HG02852 (cell line): Measurements from ENCODE around the gene TMED8.
"Not testable (repeated sequence)": the region's sequence is repeated elsewhere in the genome, so short reads cannot be mapped to it uniquely, and the experiment has no call there.

Experiments
- ATAC-seq: cut with Tn5 transposase; IDR thresholded peaks from one replicate; pipeline ENCODE4 v1.9.1; 2021; ENCODE audit warnings: mild to moderate bottlenecking, moderate library complexity; ENCODE audit not compliant: unreplicated experiment

Gene TMED8

DNA sequence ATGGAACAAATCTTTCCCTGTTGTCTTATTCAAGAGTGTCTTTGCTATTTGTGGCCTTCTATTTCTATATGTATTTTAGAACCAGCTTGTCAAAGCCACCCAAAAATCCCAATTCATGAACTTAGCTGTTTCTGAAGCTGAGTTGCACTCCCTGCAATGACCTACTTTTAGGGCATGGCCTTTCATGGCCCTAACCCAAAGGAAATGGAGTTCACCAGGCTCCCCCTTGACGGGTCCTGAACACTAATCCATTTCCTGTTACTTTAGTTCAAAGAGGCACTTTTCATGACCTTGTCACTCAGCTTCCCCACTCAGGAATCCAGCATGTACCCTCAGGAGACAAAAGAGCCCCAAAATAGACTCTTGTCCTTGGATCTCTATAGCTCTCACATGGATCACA is 7.6 kb downstream of the TMED8 start:
- no peak for ATAC-seq

DNA sequence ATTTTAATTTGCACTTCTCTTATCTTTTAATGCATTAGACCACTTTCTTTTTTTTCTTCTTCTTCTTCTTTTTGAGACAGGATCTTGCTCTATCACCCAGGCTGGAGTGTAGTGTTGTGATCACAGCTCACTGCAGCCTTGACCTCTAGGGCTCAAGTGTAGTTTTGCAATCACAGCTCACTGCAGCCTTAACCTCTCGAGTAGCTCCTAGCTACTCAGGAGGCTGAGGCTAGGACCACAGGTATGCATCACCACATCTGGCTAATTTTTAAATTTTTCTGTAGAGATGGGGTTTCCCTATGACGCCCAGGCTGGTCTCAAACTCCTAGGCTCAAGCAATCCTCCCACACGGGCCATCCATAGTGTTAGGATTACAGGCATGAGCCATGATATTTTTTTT is 12.7 kb downstream of the TMED8 start:
- ATAC-seq, result no peak

DNA sequence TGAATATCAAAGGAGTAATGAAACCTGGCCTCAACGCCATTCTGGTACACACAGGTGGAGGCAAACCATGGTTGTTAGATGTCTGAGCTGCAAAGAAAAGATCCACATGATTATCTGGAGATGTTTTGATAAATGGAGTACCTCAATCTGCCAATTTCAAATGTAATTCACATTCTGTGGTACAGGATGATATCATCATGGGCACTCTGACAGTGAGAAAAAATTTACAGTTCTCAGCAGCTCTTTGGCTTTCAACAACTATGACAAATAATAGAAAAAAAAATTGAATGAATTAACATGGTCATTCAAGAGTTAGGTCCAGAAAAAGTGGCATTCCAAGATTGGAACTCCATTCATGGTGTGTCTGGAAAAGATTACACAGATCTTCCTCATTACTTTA is 17.3 kb downstream of the TMED8 start:
- no peak for ATAC-seq

- no peak for ATAC-seq
These were observed 20.0 kb downstream of the TMED8 start for GRCh38 chr14:77356899-77357298.

DNA sequence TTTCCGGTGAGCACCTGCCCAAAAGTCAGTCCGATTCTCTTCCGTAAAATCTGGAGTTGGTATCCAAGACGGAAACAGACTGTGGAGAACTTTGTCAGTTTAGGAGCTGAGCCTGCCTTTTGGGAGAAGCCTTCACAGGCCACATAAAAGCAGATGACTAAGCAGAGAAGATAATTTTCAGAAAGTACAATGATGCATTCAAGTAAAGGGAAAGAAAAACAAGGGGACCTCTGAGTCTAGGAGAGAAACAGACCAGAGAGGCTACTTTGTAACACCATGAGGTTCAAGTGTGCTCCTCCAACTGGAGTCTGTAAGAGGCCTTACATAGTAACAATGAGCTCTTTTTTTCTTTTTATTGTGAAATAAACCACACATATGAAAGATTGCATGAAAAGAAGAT is 21.1 kb downstream of the TMED8 start:
- ATAC-seq, result no peak

DNA sequence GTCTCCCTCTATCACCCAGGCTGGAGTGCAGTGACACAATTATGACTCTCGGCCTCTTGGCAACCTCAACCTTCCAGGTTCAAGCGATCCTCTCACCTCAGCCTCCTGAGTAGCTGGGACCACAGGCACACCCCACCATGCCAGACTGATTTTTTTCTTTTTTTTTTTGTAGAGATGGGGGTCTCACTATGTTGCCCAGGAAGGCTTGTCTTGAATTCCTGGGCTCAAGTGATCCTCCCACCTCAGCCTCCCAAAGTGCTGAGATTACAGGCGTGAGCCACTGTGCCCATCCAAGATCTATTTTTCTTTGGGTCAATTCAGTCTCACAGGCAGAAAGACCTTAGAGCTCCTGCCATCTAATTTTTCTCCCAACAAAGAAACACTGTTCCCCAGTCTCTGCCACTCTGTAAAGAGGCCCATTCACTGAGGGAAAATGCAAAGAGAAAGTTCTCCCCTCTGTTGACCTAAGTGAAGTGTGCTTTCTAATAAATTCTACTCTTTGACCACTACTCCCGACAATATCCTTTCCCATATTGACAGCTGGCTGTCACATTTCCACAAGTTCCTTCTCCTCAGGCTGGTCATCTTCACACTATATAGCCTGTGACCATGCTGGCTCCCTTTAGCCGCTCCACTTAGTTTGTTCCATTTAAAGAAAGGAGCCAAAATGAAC is 23.3 kb downstream of the TMED8 start:
- no peak for ATAC-seq

- no peak for ATAC-seq
These were observed 29.1 kb downstream of the TMED8 start for GRCh38 chr14:77347751-77348150.

DNA sequence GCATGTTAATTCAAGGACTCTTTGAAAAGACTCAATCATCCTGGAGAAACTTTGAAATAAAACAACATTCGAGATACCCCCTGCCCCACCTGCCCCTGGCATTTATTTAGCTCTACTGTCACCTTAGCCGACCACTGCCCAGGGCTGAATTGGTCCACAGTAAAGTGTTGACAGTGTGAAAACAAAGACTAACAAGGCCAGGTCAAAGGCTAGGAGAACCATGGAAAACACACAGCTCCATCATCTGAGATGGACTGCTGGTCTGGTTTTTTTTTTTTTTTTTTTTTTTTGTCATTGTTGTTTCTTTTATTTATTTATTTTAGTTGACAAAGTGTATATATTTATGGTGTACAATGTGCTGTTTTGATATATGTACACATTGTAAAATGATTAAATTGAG is 30.4 kb downstream of the TMED8 start:
- ATAC-seq, result no peak

DNA sequence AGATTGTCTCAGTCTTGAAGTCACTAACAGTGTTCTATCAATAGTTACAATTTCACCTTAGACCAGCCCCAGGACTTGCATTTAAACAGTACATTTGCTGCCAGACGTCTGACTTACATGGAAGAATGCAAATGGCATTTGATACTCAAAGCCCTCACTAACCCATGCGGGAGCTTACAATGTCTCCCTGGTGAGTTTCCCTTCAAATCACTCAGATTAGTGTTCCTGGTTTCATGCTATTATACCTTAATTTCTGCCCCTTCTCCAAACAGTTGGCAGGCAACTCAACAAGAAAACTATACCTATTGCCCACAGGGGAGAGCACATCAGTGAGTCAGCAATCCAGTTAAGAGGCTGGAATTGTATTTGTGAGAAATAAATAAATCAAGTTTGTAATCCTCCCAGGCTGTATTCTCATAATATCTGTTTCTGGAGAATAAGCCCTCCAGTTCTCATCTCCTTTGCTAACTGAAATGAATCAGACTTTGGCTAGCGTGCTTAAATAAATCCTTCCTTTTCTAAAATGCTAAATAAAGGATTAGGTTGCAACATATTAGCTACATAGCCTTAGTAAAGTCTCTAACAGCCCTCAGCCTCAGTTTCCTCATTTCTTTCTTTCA is 32.4 kb downstream of the TMED8 start:
- ATAC-seq, result no peak

DNA sequence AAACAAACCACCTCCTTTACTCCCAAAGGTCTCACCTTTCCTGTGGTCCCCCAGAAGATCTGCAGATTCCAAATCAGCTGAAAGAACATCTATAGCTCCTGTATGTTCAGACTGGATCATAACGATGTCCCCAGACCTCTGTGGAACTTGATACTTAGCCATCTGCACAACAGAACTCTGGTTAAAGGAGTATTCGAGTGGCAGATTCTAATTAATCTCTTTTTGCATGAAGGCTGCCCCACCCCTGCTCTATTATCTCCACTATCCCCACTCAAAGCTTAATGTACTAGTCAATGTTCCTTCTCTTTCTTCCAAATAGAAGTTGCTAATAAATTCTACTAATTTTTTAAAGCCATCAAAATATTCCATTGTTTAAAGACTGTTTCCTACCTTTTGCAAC is 33.2 kb downstream of the TMED8 start:
- no peak for ATAC-seq

DNA sequence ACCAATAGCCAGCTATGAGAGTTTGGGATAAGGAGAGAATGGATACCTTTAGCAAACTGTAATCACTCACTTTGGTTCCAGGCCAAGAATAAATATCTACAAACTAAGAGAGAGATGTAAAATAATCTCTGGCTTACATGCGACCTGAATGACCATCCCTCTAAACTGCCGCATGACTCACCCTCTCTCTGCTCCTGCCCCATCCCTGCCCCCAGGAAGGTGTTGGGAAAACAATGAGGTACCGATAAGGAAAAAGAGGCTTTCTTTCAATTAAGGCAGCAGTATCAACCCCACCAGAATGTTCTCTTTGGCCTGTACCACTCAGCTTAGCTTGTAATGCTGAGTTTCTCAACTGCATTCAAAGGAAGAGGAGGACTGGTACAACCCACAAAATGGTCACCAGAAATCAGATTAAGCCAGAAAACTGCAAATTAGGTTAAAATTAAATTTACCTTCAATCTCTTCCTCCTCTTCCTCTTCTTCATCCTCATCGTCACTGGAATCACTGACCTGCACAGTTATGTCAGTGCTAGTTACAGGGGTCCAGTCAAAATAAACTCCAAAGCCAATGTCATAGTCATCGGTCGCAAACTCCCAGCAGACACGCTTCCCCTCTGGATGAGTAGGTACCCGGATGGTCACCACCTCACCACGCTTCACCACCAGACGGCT is 34.0 kb downstream of the TMED8 start:
- ATAC-seq, result no peak

- ATAC-seq, result no peak
These were observed 36.5 kb downstream of the TMED8 start for GRCh38 chr14:77340389-77340788.

GRCh38 chr14:77339407-77339806 is 37.5 kb downstream of the TMED8 start:
- ATAC-seq, result no peak

- no peak for ATAC-seq
These were observed 38.6 kb downstream of the TMED8 start for GRCh38 chr14:77338302-77338701.

- no peak for ATAC-seq
These were observed 39.0 kb downstream of the TMED8 start for GRCh38 chr14:77337880-77338279.

DNA sequence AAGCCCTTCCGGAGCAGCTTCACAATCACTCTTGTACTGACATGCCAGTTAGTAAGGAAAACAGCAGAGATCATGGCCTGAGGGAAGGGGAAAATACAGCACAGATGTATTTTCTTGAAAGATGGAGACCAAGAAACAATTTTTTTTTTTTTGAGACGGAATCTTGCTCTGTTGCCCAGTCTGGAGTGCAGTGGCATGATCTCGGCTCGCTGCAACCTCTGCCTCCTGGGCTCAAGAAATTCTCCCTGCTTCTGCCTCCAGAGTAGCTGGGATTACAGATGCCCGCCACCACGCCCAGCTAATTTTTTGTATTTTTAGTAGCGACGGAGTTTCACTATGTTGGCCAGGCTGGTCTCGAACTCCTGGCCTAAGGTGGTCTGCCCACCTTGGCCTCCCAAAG is 39.6 kb downstream of the TMED8 start:
- ATAC-seq, result not testable (repeated sequence)

DNA sequence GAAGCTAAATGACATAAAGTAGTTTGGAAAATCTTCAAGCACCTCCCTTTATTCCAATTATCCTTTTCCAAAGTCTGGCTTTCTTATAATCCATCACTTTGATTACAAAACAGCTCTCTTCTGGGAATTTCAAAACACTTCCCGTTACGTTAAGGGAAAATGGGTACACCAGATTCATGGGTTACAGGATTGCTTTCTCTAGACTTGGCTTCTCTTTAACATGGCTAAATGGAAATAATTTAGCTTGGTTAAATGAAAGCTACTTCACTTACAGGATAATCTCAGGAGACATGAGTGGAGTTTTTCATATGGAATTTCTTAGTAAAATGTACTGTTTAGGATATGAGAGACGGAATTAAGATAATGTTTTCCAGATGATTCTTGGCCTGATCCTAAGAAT is 41.3 kb downstream of the TMED8 start:
- ATAC-seq, result no peak

- ATAC-seq, result no peak
These were observed 47.0 kb downstream of the TMED8 start for GRCh38 chr14:77329872-77330271.

- ATAC-seq, result no peak
These were observed 49.8 kb downstream of the TMED8 start for GRCh38 chr14:77327111-77327510.

DNA sequence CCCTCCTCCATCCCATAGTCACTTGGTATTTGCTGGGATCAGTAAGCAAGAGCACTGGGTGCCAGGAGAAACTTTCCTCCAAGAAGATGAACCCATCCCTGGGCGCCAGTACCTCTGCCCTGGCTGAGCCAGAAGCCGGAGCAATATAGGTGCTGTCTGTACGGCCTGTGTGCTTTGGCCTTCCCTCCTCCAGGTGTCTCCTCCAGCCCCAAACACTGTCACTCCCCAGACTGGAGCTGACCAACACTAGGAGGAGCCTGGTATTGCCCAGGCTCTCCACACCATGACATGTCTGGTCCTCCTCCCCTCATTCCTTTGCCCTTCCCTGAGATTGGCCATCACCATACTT is 51.2 kb downstream of the TMED8 start:
- ATAC-seq, result no peak

DNA sequence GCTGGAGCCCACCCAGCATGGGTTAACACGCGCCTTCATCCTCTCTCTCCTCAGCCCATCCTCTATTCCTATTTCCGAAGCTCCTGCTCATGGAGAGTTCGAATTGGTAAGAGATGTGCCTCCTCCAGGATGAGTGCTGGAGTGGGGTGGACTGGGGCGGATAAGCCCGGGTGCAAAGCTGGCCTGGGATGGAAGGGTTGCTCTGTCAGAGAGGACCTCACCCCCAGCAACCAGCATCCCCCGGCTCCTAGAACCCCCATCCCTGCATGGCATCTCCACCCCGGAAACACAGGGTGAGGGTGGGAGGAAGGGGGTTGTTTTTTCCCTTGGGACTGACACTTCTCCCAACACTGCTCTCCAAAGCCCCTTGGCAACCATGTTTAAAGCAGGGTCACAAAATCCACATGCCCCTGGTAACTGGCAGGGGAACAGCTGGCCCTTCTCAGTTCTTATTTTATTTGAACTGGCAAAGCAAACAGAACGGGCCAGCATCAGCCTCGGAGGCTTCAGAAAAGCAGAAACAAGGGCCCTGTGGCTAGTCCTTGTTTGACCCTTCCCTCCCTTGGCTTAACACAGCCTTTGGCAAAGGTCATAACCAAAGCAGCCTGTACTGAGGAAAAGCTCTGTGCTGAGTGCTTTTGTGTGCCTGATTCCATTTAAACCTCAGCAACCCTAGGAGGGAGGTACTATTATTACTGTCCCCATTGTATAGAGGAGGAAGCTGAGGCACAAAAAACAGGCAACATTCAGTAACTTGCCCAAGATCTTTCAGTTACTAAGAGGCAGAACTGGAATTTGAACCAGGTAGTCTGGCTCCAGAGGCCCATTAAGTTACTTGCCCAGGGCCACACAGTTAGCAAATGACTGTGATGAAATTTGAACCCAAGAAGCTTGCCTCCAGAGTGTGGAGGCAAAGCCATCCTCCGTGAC is 51.8 kb downstream of the TMED8 start:
- ATAC-seq, result no peak
